GM12878 (cell line): Measurements from ENCODE around the gene FBLN5. TPM values are rescaled to one million over a fixed set of nuclear protein-coding genes. Genes with fewer than 3 reads are reported as not detected.

Source experiments
- ATAC-seq: fragments of 200-7000 bp; cut with Tn5 transposase; 3 replicates; pipeline ENCODE4 v1.9.1; 2020; ENCODE audit warnings: mild to moderate bottlenecking, moderate library complexity
- BruUV-seq: library from RNA; stranded (reverse); fragments of 400-500 nt; replicated peaks from 2 replicates; lab custom pipeline; 2021; lab: Mats Ljungman, UMichigan
- CTCF ChIA-PET: fragments of 300-600 bp; sonication (Branson Sonifier 250); formaldehyde crosslinking; extraction: SDS; loops from one replicate; lab custom pipeline; 2021; ENCODE audit warnings: inconsistent platforms; lab: Yijun Ruan, JAX
- POLR2A ChIA-PET: fragments of 350-600 bp; formaldehyde crosslinking; extraction: SDS; loops from one replicate; lab custom pipeline; 2021; ENCODE audit warnings: inconsistent platforms; lab: Charles Lee
- RAD21 ChIA-PET: fragments of 300-600 bp; sonication (Branson Sonifier 250); formaldehyde crosslinking; loops from one replicate; lab custom pipeline; 2023; ENCODE audit warnings: antibody characterized with exemption; ENCODE audit not compliant: unreplicated experiment; lab: Charles Lee
- SMC1A ChIA-PET: fragments of 300-600 bp; sonication (Branson Sonifier 250); formaldehyde crosslinking; loops from one replicate; lab custom pipeline; 2023; ENCODE audit not compliant: unreplicated experiment, uncharacterized antibody; lab: Charles Lee
- DNase-seq: peaks from one replicate; pipeline ENCODE4 v3.0.0-alpha.2; 2011; ENCODE audit warnings: low read depth, low spot score
- FAIRE-seq: peaks from 3 replicates; lab custom pipeline; 2011; peaks lifted over from hg19 to GRCh38; lab: Jason Lieb, UNC
- H2AFZ ChIP-seq: 2 replicates; pipeline ENCODE4 v1.6.0; 2011; ENCODE audit warnings: low read depth, low read length, control low read depth; ENCODE audit not compliant: control insufficient read depth
- H3K27ac ChIP-seq: 2 replicates; pipeline ENCODE4 v1.5.1; 2011; ENCODE audit warnings: control low read depth; ENCODE audit not compliant: control insufficient read depth, insufficient read depth
- H3K27me3 ChIP-seq, 2 experiments: replicated peaks in 1 of 2; 2 replicates each; pipeline versions ENCODE4 v1.6.0 to v1.6.1; 2011; ENCODE audit warnings: low read length in 1 of 2; ENCODE audit not compliant: control insufficient read depth in 2 of 2, insufficient read depth in 2 of 2
- H3K36me3 ChIP-seq, 2 experiments: 2 replicates each; pipeline ENCODE4 v1.5.1; 2011; ENCODE audit warnings: low read length in 1 of 2; ENCODE audit not compliant: control insufficient read depth in 2 of 2, insufficient read depth in 2 of 2
- H3K4me1 ChIP-seq: 2 replicates; pipeline ENCODE4 v1.6.1; 2011; ENCODE audit warnings: mild to moderate bottlenecking, low read length, moderate library complexity, mixed read lengths; ENCODE audit not compliant: control insufficient read depth, insufficient read depth
- H3K4me2 ChIP-seq: 2 replicates; pipeline ENCODE4 v1.6.0; 2011; ENCODE audit warnings: control low read depth; ENCODE audit not compliant: control insufficient read depth, insufficient read depth
- H3K4me3 ChIP-seq: fragments of 200-600 bp; sonication (generic); 2 replicates; pipeline ENCODE4 v1.5.1; 2016
- H3K79me2 ChIP-seq: 2 replicates; pipeline ENCODE4 v1.6.0; 2011; ENCODE audit warnings: low read length; ENCODE audit not compliant: control insufficient read depth, insufficient read depth
- H3K9ac ChIP-seq: 2 replicates; pipeline ENCODE4 v1.8.0; 2011; ENCODE audit warnings: low read length, control low read depth, mixed read lengths; ENCODE audit not compliant: control insufficient read depth, insufficient read depth
- H3K9me3 ChIP-seq: replicated peaks from 3 replicates; pipeline ENCODE4 v1.5.1; 2011; ENCODE audit warnings: mild to moderate bottlenecking, low read length; ENCODE audit not compliant: control insufficient read depth, insufficient read depth
- H4K20me1 ChIP-seq: 2 replicates; pipeline ENCODE4 v1.6.0; 2011; ENCODE audit not compliant: control insufficient read depth, insufficient read depth
- FOS ChIP-seq: IDR thresholded peaks from 3 replicates; pipeline ENCODE4 v1.6.1; 2011; ENCODE audit warnings: borderline replicate concordance; ENCODE audit not compliant: insufficient read length; ENCODE audit errors: extremely low read depth
- FOXM1 ChIP-seq: IDR thresholded peaks from 2 replicates; pipeline ENCODE4 v1.6.1; 2012; ENCODE audit warnings: low read depth, mild to moderate bottlenecking, inconsistent platforms, low read length, moderate library complexity
- LARP7 ChIP-seq: fragments of 450-650 bp; IDR thresholded peaks from 2 replicates; pipeline ENCODE4 v1.6.1; 2017; ENCODE audit warnings: mild to moderate bottlenecking
- POLR2AphosphoS2 ChIP-seq: IDR thresholded peaks from 2 replicates; pipeline ENCODE4 v1.6.1; 2011; ENCODE audit warnings: low read depth, mild to moderate bottlenecking, low read length, improper control_type of control experiment, moderate library complexity
- POLR2AphosphoS5 ChIP-seq: IDR thresholded peaks from 2 replicates; pipeline ENCODE4 v1.6.1; 2011; ENCODE audit warnings: mild to moderate bottlenecking, low read length, inconsistent platforms
- RCOR1 ChIP-seq: conservative IDR thresholded peaks from 2 replicates; pipeline ENCODE4 v1.6.1; 2012; ENCODE audit warnings: low read depth, low read length, improper control_type of control experiment
- RUNX3 ChIP-seq: IDR thresholded peaks from 2 replicates; pipeline ENCODE4 v1.6.1; 2012; ENCODE audit warnings: low read length, inconsistent platforms
- SIN3A ChIP-seq: IDR thresholded peaks from 2 replicates; pipeline ENCODE4 v1.6.1; 2012; ENCODE audit warnings: low read depth, low read length, improper control_type of control experiment
- SREBF1 ChIP-seq: IDR thresholded peaks from 2 replicates; pipeline ENCODE4 v1.6.1; 2012; ENCODE audit warnings: mild to moderate bottlenecking, low read length
- SUPT20H ChIP-seq: IDR thresholded peaks from 2 replicates; pipeline ENCODE4 v1.6.1; 2011; ENCODE audit warnings: low read depth, mild to moderate bottlenecking, low read length, moderate library complexity, borderline replicate concordance; ENCODE audit not compliant: control insufficient read depth
- USF1 ChIP-seq: IDR thresholded peaks from 2 replicates; pipeline ENCODE4 v1.6.1; 2011; ENCODE audit warnings: borderline replicate concordance, low read depth, mild to moderate bottlenecking, moderate library complexity, mixed read lengths, low read length; ENCODE audit not compliant: insufficient read depth; ENCODE audit errors: extremely low read length
- YY1 ChIP-seq: IDR thresholded peaks from 2 replicates; pipeline ENCODE4 v1.6.1; 2011; ENCODE audit warnings: low read depth, mild to moderate bottlenecking, low read length
- WGBS: methylation state at CpG from one replicate; pipeline ENCODE4 v1.1.6; 2016; ENCODE audit warnings: low lambda C conversion rate; ENCODE audit not compliant: insufficient replicate concordance, insufficient coverage; ENCODE audit errors: missing lambda C conversion rate; 5-methylcytosine and 5-hydroxymethylcytosine counted together
- in situ Hi-C: fragments of 300-500 bp; cut with MboI; formaldehyde crosslinking; loops from 9 replicates; pipeline ENCODE4 v1.14.3; 2018; ENCODE audit warnings: mixed read lengths
- intact Hi-C: fragments of 100-400 bp; cut with micrococcal nuclease; formaldehyde crosslinking; loops from one replicate; pipeline ENCODE4 v1.14.2; 2022; ENCODE audit not compliant: unreplicated experiment
- polyA plus RNA-seq, 11 experiments: library from polyadenylated mRNA; depleted of rRNA in 4 of 11; unstranded in 6 of 11; stranded (reverse) in 5 of 11; fragments of >200 nt; fragmentation: Nextera tagmentation in 4 of 11; fragmentation: Illumina TruSeq in 1 of 11; extraction: Ambion mirVana in 4 of 11; extraction: Trizol in 1 of 11; gene quantifications; 1 replicate in 1 of 11; 2 replicates in 10 of 11; pipeline versions ENCODE4 v1.2.1 to v1.2.3, GENCODE V29; 2011 to 2016; ENCODE audit warnings: inconsistent platforms in 2 of 11, missing spikeins in 2 of 11, low read depth in 1 of 11
- total RNA-seq, 4 experiments: library from RNA; depleted of rRNA in 3 of 4; stranded (reverse); fragments of >200 nt in 3 of 4; fragmentation: Illumina TruSeq in 1 of 4; extraction: Trizol in 1 of 4; gene quantifications; 2 replicates each; pipeline versions ENCODE4 v1.2.1 to v1.2.3, GENCODE V29; 2013 to 2021

The FBLN5 gene
- total and polyA plus RNA-seq, 10 of the 15 experiments (the other 5 are each of a cell fraction or from before 2014, with no cell fraction given) = 0.03 to 0.64 (median 0.24) TPM

GRCh38 chr14:91925727-91926121 is 21.8 kb downstream of the FBLN5 start:
- Histone ChIP-seq H3K4me3 (no peak overlapping the region), H3K79me2 (no peaks in the 10 kb centered on the region), H3K27ac (no peak overlapping the region), H3K27me3 (no peaks in the 10 kb centered on the region; a peak in 1 of 4 replicates), H3K4me1 (no peaks in the 10 kb centered on the region), H2AFZ (no peak overlapping the region), H3K9ac (no peak overlapping the region), H3K9me3 (no peaks in the 10 kb centered on the region), H4K20me1 (no peaks in the 10 kb centered on the region), H3K36me3 (no peaks in the 10 kb centered on the region), H3K4me2 (no peak overlapping the region)
- TF ChIP-seq YY1 = no peak
- TF ChIP-seq FOS = no peak
- TF ChIP-seq POLR2AphosphoS2 = no peak
- TF ChIP-seq RUNX3 = no peak
- no peak for TF ChIP-seq RCOR1
- no peak for TF ChIP-seq SUPT20H
- no peak for TF ChIP-seq SIN3A
- no peak for TF ChIP-seq USF1
- TF ChIP-seq POLR2AphosphoS5 = no peak
- TF ChIP-seq SREBF1 = no peak
- TF ChIP-seq FOXM1 = no peak
- TF ChIP-seq LARP7 = no peak
- ChIA-PET SMC1A (no interaction called here), POLR2A (no interaction called here), CTCF (interaction anchor here (1.5 kb wide), 1 partner anchor 34 kb away, joined by 3 read pairs; no protein-coding TSS in a partner anchor), RAD21 (no interaction called here)
- BruUV-seq = no TSS peak
- intact Hi-C loops = no loop called here
- 76% methylated on average over 10 of the region's 10 CpGs for WGBS
- ATAC-seq (no peak), DNase-seq (no peak), FAIRE-seq (no peak)
- in situ Hi-C loops = no loop called here
